Muscle layer of colon (tissue), 2 donors: ENCODE measurements around the gene SRSF10.
"Not testable (repeated sequence)": the region's sequence is repeated elsewhere in the genome, so short reads cannot be mapped to it uniquely, and the experiment has no call there.

ENCODE experiments used
- H3K27ac ChIP-seq: one replicate; pipeline ENCODE4 v1.7.0; 2013; ENCODE audit warnings: low read depth, mild to moderate bottlenecking, low read length, moderate library complexity
- H3K27me3 ChIP-seq, 2 donors: one replicate each; pipeline ENCODE4 v1.7.0; 2013; ENCODE audit warnings: low read length in 2 of 2, mild to moderate bottlenecking in 2 of 2; ENCODE audit not compliant: insufficient read depth in 2 of 2, control insufficient read depth in 1 of 2
- H3K36me3 ChIP-seq: one replicate; pipeline ENCODE4 v1.7.0; 2013; ENCODE audit warnings: mild to moderate bottlenecking, low read length; ENCODE audit not compliant: insufficient read depth
- H3K4me1 ChIP-seq: one replicate; pipeline ENCODE4 v1.7.0; 2013; ENCODE audit warnings: mild to moderate bottlenecking, low read length; ENCODE audit not compliant: insufficient read depth
- H3K4me3 ChIP-seq, 2 donors: one replicate each; pipeline ENCODE4 v1.7.0; 2013; ENCODE audit warnings: low read length in 2 of 2, low read depth in 1 of 2, mild to moderate bottlenecking in 1 of 2, moderate library complexity in 1 of 2
- H3K9ac ChIP-seq: one replicate; pipeline ENCODE4 v1.7.0; 2013; ENCODE audit warnings: low read length
- H3K9me3 ChIP-seq: one replicate; pipeline ENCODE4 v1.7.0; 2013; ENCODE audit warnings: mild to moderate bottlenecking, low read length
- donor health status: abdominal sarcoma.
- donor health status: Adenocarcinoma of cecum.

Gene SRSF10

DNA sequence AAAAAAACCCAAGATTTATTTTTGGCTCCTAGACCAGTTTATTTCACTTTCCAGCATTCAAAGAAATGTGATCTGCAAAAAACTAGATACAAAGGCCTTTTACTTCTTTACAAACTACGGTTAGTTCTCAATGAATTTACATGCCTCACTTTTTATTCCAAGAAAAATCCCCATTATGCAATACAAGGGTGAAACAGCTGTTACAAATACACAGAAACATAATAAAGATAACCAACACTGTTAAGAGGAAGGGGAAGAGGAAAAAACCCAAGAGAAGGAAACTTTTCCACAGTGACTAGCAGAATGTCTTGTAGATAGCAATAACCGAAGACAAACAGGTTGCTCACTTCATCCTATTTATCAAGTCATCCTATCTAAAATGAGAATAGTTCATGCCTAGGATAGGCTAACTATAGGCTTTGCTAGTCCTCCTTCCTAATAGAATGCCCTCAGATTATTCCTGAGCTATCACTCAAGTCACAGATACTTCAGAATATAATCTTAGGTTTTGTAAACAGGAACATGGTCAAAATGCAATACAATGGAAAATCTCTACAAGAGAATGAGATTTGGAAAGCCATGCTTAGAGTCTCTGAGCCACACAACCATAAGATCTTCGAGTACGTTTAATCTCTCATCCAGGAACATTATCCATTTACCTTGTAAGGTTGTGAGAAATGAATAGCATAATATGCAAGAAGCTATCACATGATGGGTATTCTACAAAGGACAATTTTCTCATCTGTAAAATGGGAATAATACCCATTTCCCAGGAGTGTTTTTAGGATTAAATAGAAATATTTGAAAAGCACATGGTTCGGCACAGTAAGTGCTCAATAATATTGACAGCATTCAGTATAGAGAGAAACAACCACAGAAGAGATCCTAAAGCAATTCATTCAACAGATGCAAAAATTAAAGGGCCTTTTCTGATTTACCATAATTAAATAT is 15.1 kb downstream of the SRSF10 start:
- H3K9me3 ChIP-seq: no peaks in the 10 kb centered on the region
- peak overlapping the region; percentile 52 for H3K27ac ChIP-seq
- no peak overlapping the region for H3K4me3 ChIP-seq
- peaks cover 28% of the 10 kb centered on the region for H3K36me3 ChIP-seq
- peaks cover 25% of the 10 kb centered on the region for H3K4me1 ChIP-seq
- no peak overlapping the region for H3K9ac ChIP-seq
- H3K27me3 ChIP-seq: no peaks in the 10 kb centered on the region

DNA sequence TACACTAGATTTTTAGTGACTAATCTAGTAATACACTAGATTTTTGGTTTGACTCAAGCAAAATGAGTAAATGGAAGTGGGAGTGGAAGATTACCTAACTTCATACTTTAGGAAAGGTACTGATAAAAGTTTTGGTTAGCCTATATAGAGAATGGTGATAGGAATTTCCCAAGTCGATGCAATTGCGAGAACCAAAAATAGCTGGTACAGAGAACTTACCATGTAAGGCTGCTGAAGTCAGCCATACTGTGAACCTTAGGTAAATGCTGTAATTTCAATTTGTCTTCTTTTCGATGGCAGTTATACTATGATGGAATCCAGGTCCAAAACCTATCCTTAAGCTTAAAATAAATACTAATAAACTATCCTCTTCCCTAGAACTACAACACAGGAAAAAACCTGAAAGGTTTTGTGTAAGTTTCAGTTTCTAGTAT is 15.9 kb downstream of the SRSF10 start:
- no peak overlapping the region for H3K9ac ChIP-seq
- no peak overlapping the region for H3K4me3 ChIP-seq
- no peaks in the 10 kb centered on the region for H3K9me3 ChIP-seq
- peak overlapping the region; percentile 52 for H3K27ac ChIP-seq
- H3K36me3 ChIP-seq: peaks cover 28% of the 10 kb centered on the region
- H3K4me1 ChIP-seq: peaks cover 25% of the 10 kb centered on the region
- H3K27me3 ChIP-seq: no peaks in the 10 kb centered on the region

DNA sequence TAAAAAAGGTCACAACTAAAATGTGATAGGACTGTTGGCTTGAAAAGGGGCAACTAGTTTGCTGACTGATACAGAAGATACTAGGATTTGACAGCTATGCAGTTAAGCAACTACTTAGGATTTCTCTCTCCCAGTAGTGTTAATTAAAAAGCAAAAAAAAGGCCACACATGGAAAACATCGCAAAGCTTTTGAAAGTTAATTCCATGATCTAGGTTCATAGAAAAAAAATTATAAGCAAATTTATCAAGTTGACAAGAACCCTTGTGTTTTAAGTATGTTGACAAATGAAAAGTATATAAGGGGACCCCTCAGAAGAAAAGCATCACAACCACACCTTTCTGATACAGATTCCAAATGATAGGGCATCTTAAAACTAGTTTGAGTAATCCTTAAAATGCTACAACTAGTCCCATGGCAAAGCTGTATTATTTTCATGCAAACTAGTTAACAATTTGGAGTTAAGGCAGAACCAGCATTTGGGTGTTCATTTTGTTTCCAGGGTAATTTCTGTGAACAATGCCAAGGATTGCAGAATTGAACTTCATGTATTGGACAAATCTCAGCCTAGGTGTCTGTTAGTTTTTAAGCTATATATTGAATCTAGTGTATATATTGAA is 16.4 kb downstream of the SRSF10 start:
- H3K27me3 ChIP-seq: no peaks in the 10 kb centered on the region
- H3K4me1 ChIP-seq: peaks cover 28% of the 10 kb centered on the region
- H3K9ac ChIP-seq: no peak overlapping the region
- peaks cover 27% of the 10 kb centered on the region for H3K36me3 ChIP-seq
- no peaks in the 10 kb centered on the region for H3K9me3 ChIP-seq
- peak overlapping the region; percentile 52 for H3K27ac ChIP-seq
- H3K4me3 ChIP-seq: no peak overlapping the region

DNA sequence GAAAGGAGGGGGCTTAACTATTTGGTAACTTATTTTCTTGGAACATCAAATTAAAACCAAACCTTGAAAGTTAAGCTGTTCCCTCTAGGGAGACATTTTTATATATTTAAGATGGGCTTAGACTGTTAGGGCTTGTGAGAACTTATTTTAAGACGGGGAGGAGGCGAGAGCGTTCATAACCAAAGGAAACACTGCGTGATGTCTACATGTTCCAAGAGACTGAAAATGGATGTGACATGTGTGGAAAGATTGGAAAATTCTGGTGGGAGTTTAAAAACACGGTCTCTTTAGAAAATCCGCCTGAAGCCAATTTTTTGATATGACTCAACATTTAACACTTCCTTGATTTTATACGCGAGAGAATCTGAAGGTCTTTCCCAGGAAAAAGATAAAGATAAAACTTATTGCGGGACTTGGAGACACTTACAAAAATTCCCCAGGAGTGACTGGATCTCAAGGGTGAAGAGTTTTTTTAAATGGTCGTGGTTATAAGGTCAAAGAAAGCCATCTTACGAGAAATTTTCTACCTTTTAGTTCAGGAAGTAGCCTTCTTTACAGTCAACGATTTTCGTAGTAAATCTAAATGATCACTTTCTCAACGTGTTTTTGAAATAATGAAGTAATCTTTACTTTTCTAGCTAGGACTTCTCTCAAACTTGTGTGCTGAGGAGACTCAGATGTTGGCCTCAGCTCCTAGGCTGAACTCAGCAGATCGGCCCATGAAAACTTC is 19.7 kb downstream of the SRSF10 start:
- H3K27me3 ChIP-seq: no peaks in the 10 kb centered on the region
- peaks cover 49% of the 10 kb centered on the region for H3K4me1 ChIP-seq
- H3K9me3 ChIP-seq: no peaks in the 10 kb centered on the region
- H3K4me3 ChIP-seq: peak overlapping the region; percentile 75 to 97
- H3K36me3 ChIP-seq: peaks cover 7% of the 10 kb centered on the region
- H3K9ac ChIP-seq: peak overlapping the region; percentile 99
- H3K27ac ChIP-seq: peak overlapping the region; percentile 90

DNA sequence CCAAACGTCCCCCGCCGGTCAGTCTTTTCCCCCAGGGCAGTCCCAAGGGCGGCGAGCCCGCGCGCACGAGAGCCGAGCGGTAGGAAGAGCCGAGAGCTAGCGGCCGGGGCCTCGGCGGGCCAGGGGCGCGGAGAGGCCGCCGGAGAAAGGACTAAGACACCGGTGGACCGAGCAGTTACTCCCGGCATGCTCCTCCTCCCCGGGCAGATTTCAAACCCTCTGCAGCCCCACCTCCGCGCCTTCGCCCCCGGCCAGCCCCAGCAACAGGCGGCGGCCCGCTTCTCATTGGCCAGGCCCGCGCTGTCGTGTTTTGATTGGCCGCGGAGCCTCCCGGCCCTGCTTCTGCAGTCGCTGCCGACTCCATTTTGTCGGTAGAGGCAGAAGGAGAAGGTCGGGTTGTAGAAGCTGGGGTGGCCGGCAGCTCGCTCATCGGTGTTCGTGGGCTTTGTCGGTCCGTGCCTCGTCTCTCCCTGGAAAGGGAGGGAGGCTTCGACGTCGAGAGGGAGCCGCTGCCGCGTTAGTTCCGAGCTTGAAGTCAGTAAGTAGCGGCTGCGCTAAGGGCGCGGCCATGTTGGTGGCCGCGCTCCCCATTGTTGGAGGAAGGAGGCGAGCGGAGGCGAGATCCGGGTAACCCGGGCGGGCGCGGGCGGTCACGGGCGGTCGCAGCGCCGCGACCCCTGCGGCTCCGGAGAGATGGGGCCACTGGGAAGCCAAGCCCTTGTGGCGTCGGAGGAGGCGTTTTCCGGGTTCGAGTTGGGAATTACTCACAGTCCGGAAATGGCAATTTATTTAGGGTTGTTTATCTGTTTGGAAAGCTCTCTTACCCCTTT is 20.5 kb downstream of the SRSF10 start, which contains the start of gene PNRC2:
Gene PNRC2 (plus strand): TSS at position 368 of the 830 bp plus-strand sequence. CDS start 1,630 bp downstream, outside the sequence.
- no peaks in the 10 kb centered on the region for H3K27me3 ChIP-seq
- peaks cover 41% of the 10 kb centered on the region for H3K4me1 ChIP-seq
- peak within 1 kb of the TSS; percentile 90 for H3K27ac ChIP-seq
- peak within 1 kb of the TSS; percentile 99 for H3K9ac ChIP-seq
- H3K36me3 ChIP-seq: peaks cover 5% of the 10 kb centered on the region
- H3K4me3 ChIP-seq: peak within 1 kb of the TSS; percentile 75 to 97
- H3K9me3 ChIP-seq: no peaks in the 10 kb centered on the region

DNA sequence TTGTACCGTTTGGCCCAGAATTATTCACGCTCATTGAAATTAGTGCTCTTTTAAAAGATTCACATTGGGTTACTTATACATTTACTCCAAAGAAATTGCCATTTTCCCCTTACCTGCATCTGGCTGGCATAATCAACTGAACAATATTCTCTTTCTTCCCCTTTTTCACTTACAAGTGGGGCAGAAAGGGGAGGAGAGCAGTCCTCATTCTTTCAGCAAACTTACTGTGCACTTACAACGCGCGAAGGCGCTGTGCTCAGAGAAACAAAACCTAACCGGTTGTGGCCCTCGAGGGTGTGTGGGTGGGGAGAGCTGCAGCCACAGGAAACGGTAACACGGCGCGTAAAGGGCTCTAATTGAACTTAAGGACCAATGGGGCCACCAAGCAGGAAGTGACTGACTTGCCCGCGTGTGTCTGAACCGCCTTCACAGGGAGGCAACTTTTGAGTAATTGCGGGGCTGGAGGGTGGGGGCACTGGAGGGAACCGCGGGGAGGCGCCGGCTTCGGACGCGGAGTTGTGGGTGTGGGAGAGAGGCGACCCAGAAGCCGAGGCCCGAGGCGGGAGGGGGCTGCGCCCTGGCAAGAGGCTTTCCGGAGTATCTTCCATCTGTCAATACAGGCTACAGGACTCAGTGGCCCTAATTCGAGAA is 21.2 kb downstream of the SRSF10 start:
- H3K36me3 ChIP-seq: peaks cover 5% of the 10 kb centered on the region
- no peaks in the 10 kb centered on the region for H3K27me3 ChIP-seq
- peaks cover 33% of the 10 kb centered on the region for H3K4me1 ChIP-seq
- peak overlapping the region; percentile 75 to 97 for H3K4me3 ChIP-seq
- peak overlapping the region; percentile 92 for H3K9ac ChIP-seq
- no peaks in the 10 kb centered on the region for H3K9me3 ChIP-seq
- H3K27ac ChIP-seq: peak overlapping the region; percentile 90

DNA sequence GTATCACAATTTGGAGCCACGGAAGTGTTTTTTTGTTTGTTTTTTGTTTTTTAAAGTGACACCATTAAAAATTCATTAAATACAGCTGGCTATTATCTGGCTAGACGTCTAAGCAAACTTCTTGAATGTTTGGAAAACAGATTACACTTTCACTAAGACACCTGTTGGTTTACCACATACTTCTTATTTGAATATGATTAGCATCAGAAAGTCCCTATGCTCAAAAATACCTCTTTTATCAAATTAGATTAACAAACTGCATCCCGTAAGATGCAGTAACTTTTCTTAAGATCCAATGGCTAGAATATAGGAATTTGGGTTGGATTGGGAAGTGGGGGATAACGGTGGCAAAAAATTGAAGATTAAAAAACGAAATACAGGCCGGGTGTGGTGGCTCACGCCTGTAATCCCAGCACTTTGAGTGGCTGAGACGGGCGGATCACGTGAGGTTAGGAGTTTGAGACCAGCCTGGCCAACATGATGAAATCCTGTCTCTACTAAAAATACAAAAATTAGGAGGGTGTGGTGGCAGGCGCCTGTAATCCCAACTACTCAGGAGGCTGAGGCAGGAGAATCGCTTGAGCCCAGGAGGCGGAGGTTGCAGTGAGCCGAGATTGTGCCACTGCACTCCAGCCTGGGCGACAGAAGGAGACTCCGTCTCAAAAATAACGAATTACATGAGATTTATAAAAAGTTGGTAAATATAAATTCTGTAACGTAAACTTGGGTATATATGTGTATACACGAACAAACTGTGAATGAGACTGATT is 21.9 kb downstream of the SRSF10 start:
- H3K9ac ChIP-seq: peak overlapping the region; percentile 92
- H3K27me3 ChIP-seq, H3K36me3 ChIP-seq, H3K9me3 ChIP-seq: not testable (repeated sequence)
- peak overlapping the region in 1 of 2 donors; percentile 97 for H3K4me3 ChIP-seq
- peak overlapping the region; percentile 90 for H3K27ac ChIP-seq
- H3K4me1 ChIP-seq: peaks cover 28% of the 10 kb centered on the region

DNA sequence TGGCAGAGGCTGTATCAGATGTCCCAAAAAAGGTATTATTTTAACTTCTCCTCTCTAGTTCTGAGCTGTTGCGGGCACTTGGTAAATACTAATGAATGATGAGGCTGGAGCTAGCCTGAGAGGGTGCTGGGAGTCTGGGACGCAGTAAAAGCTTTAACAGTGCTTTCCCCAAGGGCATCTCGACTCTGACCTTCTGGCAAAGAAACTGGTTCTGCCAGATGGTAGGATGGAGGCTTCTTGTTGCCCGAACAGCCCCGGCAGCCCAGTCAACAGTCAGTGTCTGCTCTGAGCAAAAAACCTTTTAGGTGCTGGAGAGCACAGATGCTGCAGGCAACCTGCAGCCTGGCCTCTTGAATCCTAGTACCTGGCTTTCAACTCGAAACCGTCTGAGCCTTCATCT is 23.0 kb downstream of the SRSF10 start:
- H3K27me3 ChIP-seq: no peaks in the 10 kb centered on the region
- no peak overlapping the region for H3K4me3 ChIP-seq
- H3K9ac ChIP-seq: no peak overlapping the region
- no peaks in the 10 kb centered on the region for H3K36me3 ChIP-seq
- H3K9me3 ChIP-seq: no peaks in the 10 kb centered on the region
- H3K27ac ChIP-seq: peak overlapping the region; percentile 54
- H3K4me1 ChIP-seq: peaks cover 28% of the 10 kb centered on the region

DNA sequence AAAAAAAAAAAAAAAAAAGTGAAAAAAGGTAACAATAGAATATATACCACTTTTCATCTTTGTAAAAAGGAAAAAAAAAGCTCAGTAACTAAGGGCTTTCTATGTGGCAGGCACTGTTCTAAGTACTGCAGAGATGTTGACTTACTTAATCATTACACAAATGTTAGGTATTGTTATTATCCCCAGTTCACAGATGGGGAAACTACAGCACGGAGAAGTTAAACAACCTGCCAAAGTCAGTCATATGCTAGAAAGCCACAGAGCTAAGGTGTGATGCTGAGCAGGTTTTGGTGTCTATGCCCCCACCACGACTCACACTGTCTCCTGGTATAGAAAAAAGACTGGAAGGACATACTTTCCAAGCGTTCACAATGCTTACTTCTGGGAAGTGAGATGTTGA is 27.1 kb downstream of the SRSF10 start:
- no peak overlapping the region for H3K4me3 ChIP-seq
- no peaks in the 10 kb centered on the region for H3K9me3 ChIP-seq
- no peak overlapping the region for H3K9ac ChIP-seq
- H3K27me3 ChIP-seq: no peaks in the 10 kb centered on the region
- H3K27ac ChIP-seq: no peak overlapping the region
- H3K4me1 ChIP-seq: peaks cover 14% of the 10 kb centered on the region
- H3K36me3 ChIP-seq: no peaks in the 10 kb centered on the region

DNA sequence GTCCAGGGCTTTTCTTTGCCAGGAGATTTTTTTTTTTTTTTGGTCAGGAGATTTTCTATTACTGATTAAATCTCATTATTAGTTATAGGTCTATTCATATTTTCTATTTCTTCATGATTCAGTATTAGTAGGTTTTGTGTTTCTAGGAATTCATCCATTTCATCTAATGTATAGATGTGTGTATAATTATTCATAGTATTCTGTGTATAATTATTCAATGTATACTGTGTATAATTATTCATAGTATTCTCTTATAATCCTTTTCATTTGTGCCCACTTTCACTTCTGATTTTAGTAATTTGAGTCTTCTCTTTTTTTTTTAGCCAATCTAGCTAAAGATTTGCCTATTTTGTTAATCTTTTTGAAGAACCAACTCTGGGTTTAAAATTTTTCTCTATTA is 32.8 kb downstream of the SRSF10 start:
- Histone ChIP-seq H3K9me3 (no peaks in the 10 kb centered on the region), H3K9ac (no peak overlapping the region), H3K27me3 (no peaks in the 10 kb centered on the region), H3K4me3 (no peak overlapping the region), H3K4me1 (no peaks in the 10 kb centered on the region), H3K27ac (no peak overlapping the region), H3K36me3 (no peaks in the 10 kb centered on the region)
